Measurements from ENCODE around the gene ATP11B. TPM values are rescaled to one million over a fixed set of nuclear protein-coding genes. Genes with fewer than 3 reads are reported as not detected.

Gene ATP11B
- total and polyA plus RNA-seq, 2 experiments from 2014 or later, result 25.5 to 68.1 TPM

DNA sequence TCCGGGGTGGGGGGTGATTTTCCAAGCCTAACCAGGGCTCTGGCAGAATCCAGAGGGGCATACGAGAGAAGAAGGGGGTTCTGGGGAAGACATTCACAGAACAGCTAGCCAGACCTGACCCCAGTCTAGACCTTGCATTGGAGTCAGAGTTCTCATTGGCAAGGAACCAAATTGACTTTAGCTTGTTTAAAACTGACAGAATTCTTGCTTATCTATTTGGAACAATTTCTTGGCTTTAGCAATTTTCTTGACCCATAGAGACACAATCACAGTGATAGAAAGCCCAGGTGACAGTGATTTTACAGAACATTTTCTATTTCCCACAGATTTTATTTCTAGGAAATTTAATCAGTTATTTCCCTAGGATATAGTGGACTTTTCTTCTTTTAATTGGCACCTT is 23.6 kb upstream of the ATP11B start:
- H4K20me1 ChIP-seq (ENCODE audit: insufficient read depth), result no peaks in the 10 kb centered on the region
- no peaks in the 10 kb centered on the region for H3K4me1 ChIP-seq (ENCODE audit: insufficient read depth)
- H2AFZ ChIP-seq, result no peak overlapping the region
- in situ Hi-C loops (cut with MboI), result no loop called here
- H3K27ac ChIP-seq, result no peak overlapping the region
- TF ChIP-seq EZH2phosphoT487 (IDR thresholded peaks at IDR 0.05; ENCODE audit: insufficient read depth, low read depth), result no peak
- no peak for TF ChIP-seq EZH2 (IDR thresholded peaks at IDR 0.05; ENCODE audit: insufficient read depth, poor library complexity, severe bottlenecking)
- H3K9me2 ChIP-seq (ENCODE audit: insufficient read depth), result no peaks in the 10 kb centered on the region
- H3K36me3 ChIP-seq (ENCODE audit: low read depth), result no peaks in the 10 kb centered on the region
- H3F3A ChIP-seq (ENCODE audit: insufficient read depth), result no peaks in the 10 kb centered on the region
- 10 to 33% methylated on average over 2 of the region's 2 CpGs for WGBS, 2 experiments (ENCODE audit: low coverage in 1 of 2, low lambda C conversion rate in 2 of 2, missing lambda C conversion rate in 2 of 2)
- no peaks in the 10 kb centered on the region for H3K27me3 ChIP-seq (replicated peaks; ENCODE audit: insufficient read depth)
- no peak overlapping the region for H3K4me3 ChIP-seq
- no peaks in the 10 kb centered on the region for H3K9me3 ChIP-seq (ENCODE audit: low read depth)
- no peak overlapping the region for H3K4me2 ChIP-seq (ENCODE audit: unreplicated experiment)
- no peaks in the 10 kb centered on the region for H3K79me2 ChIP-seq (ENCODE audit: insufficient read depth)
- no peak overlapping the region for H3K9ac ChIP-seq
- no peak for DNase-seq

GRCh38 chr3:182782149-182782548 is 11.2 kb upstream of the ATP11B start:
- H3K79me2 ChIP-seq (ENCODE audit: insufficient read depth), result no peaks in the 10 kb centered on the region
- no peak overlapping the region for H3K4me2 ChIP-seq (ENCODE audit: unreplicated experiment)
- peaks cover 5% of the 10 kb centered on the region; the same call in 1 of the 2 replicates for H3K4me1 ChIP-seq (ENCODE audit: insufficient read depth)

DNA sequence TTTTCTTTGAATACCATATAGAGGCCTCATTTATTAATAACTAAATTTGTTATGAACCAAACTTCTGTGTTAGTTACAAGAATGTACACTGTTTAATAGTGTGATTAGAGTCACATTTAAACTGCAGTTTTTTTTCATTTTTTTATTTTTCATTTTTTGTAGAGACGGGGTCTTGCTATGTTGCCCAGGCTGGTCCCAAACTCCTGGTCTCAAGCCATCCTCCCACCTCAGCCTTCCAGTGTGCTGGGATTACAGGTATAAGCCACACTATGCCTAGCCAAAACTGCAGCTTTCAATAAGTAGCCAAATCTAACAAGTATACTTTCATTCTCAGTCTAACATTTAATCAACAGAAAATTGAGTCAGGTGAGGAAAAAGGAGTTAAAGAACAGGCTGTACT is 10.2 kb upstream of the ATP11B start:
- H3K27me3 ChIP-seq (replicated peaks; ENCODE audit: insufficient read depth), result no peaks in the 10 kb centered on the region
- no peak overlapping the region for H3K4me3 ChIP-seq
- peaks cover 11% of the 10 kb centered on the region for H3K4me1 ChIP-seq (ENCODE audit: insufficient read depth)
- no peaks in the 10 kb centered on the region for H4K20me1 ChIP-seq (ENCODE audit: insufficient read depth)
- WGBS, 2 experiments (ENCODE audit: low coverage in 1 of 2, low lambda C conversion rate in 2 of 2, missing lambda C conversion rate in 2 of 2), result 70 to 88% methylated on average over 1 of the region's 1 CpG
- H3K79me2 ChIP-seq (ENCODE audit: insufficient read depth), result no peaks in the 10 kb centered on the region
- H3K36me3 ChIP-seq (ENCODE audit: low read depth), result no peaks in the 10 kb centered on the region
- in situ Hi-C loops (cut with MboI), result no loop called here
- TF ChIP-seq EZH2phosphoT487 (IDR thresholded peaks at IDR 0.05; ENCODE audit: insufficient read depth, low read depth) (no peak), EZH2 (IDR thresholded peaks at IDR 0.05; ENCODE audit: insufficient read depth, poor library complexity, severe bottlenecking) (no peak)
- no peaks in the 10 kb centered on the region for H3F3A ChIP-seq (ENCODE audit: insufficient read depth)
- no peak overlapping the region for H3K4me2 ChIP-seq (ENCODE audit: unreplicated experiment)
- no peak for DNase-seq
- no peak overlapping the region for H3K9ac ChIP-seq
- H3K27ac ChIP-seq, result no peak overlapping the region
- no peak overlapping the region for H2AFZ ChIP-seq
- H3K9me2 ChIP-seq (ENCODE audit: insufficient read depth), result no peaks in the 10 kb centered on the region
- H3K9me3 ChIP-seq (ENCODE audit: low read depth), result no peaks in the 10 kb centered on the region

More at GRCh38 chr3:182782149-182782548, 11.2 kb upstream of the ATP11B start:
- Histone ChIP-seq H3K27me3 (replicated peaks; ENCODE audit: insufficient read depth) (no peaks in the 10 kb centered on the region), H3K9me2 (ENCODE audit: insufficient read depth) (no peaks in the 10 kb centered on the region), H3K4me3 (no peak overlapping the region), H3K27ac (no peak overlapping the region), H3F3A (ENCODE audit: insufficient read depth) (no peaks in the 10 kb centered on the region), H2AFZ (no peak overlapping the region), H3K9ac (no peak overlapping the region), H4K20me1 (ENCODE audit: insufficient read depth) (no peaks in the 10 kb centered on the region), H3K9me3 (ENCODE audit: low read depth) (no peaks in the 10 kb centered on the region), H3K36me3 (ENCODE audit: low read depth) (no peaks in the 10 kb centered on the region)
- WGBS, 2 experiments (ENCODE audit: low coverage in 1 of 2, low lambda C conversion rate in 2 of 2, missing lambda C conversion rate in 2 of 2), result 59 to 66% methylated on average over 1 of the region's 1 CpG
- no peak for DNase-seq
- in situ Hi-C loops (cut with MboI), result no loop called here
- TF ChIP-seq EZH2phosphoT487 (IDR thresholded peaks at IDR 0.05; ENCODE audit: insufficient read depth, low read depth) (no peak), EZH2 (IDR thresholded peaks at IDR 0.05; ENCODE audit: insufficient read depth, poor library complexity, severe bottlenecking) (no peak)

DNA sequence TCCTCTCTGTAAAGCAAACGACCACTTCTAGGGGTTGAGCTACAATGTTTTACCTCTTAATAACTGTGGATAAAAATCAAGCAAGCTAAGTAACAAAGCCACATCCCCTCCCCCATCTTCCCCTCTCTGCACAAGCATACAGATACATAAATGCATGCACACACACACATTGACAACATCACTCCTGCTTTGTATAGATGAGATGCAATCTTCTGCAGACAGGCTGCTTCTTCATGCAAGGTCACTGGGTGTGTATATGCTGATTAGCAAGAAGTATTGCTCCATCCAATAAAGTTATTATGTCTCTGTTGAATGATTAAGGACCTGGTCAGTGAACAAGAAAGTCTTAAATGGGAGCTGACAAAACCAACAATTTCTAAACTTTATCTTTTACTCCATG is 8.8 kb upstream of the ATP11B start:
- Histone ChIP-seq H3K4me2 (ENCODE audit: unreplicated experiment) (no peak overlapping the region), H3K9ac (no peak overlapping the region), H3K4me3 (no peak overlapping the region), H3K9me3 (ENCODE audit: low read depth) (no peaks in the 10 kb centered on the region), H3K36me3 (ENCODE audit: low read depth) (no peaks in the 10 kb centered on the region), H3K9me2 (ENCODE audit: insufficient read depth) (no peaks in the 10 kb centered on the region), H3K27ac (no peak overlapping the region), H4K20me1 (ENCODE audit: insufficient read depth) (no peaks in the 10 kb centered on the region), H3K79me2 (ENCODE audit: insufficient read depth) (no peaks in the 10 kb centered on the region), H3K4me1 (ENCODE audit: insufficient read depth) (peaks cover 16% of the 10 kb centered on the region), H2AFZ (no peak overlapping the region), H3K27me3 (replicated peaks; ENCODE audit: insufficient read depth) (no peaks in the 10 kb centered on the region), H3F3A (ENCODE audit: insufficient read depth) (0 out of 2 replicates have a peak, but pooled peaks cover under 1% of the 10 kb centered on the region)
- WGBS, 2 experiments (ENCODE audit: low coverage in 1 of 2, low lambda C conversion rate in 2 of 2, missing lambda C conversion rate in 2 of 2), result 6 to 7% methylated on average over 1 of the region's 1 CpG
- no peak for DNase-seq
- no peak for TF ChIP-seq EZH2phosphoT487 (IDR thresholded peaks at IDR 0.05; ENCODE audit: insufficient read depth, low read depth)
- no peak for TF ChIP-seq EZH2 (IDR thresholded peaks at IDR 0.05; ENCODE audit: insufficient read depth, poor library complexity, severe bottlenecking)
- in situ Hi-C loops (cut with MboI), result no loop called here

GRCh38 chr3:182785142-182785541 is 8.2 kb upstream of the ATP11B start:
- WGBS, 2 experiments (ENCODE audit: low coverage in 1 of 2, low lambda C conversion rate in 2 of 2, missing lambda C conversion rate in 2 of 2), result 60 to 65% methylated on average over 3 of the region's 3 CpGs
- Histone ChIP-seq H3K9me2 (ENCODE audit: insufficient read depth) (no peaks in the 10 kb centered on the region), H3K27me3 (replicated peaks; ENCODE audit: insufficient read depth) (no peaks in the 10 kb centered on the region), H3K4me3 (no peak overlapping the region), H3K9me3 (ENCODE audit: low read depth) (no peaks in the 10 kb centered on the region), H2AFZ (no peak overlapping the region), H3K4me1 (ENCODE audit: insufficient read depth) (peaks cover 16% of the 10 kb centered on the region), H3F3A (ENCODE audit: insufficient read depth) (0 out of 2 replicates have a peak, but pooled peaks cover 6% of the 10 kb centered on the region), H3K9ac (no peak overlapping the region), H3K27ac (no peak overlapping the region), H4K20me1 (ENCODE audit: insufficient read depth) (no peaks in the 10 kb centered on the region), H3K4me2 (ENCODE audit: unreplicated experiment) (no peak overlapping the region), H3K79me2 (ENCODE audit: insufficient read depth) (no peaks in the 10 kb centered on the region), H3K36me3 (ENCODE audit: low read depth) (no peaks in the 10 kb centered on the region)
- in situ Hi-C loops (cut with MboI), result no loop called here
- DNase-seq, result no peak
- no peak for TF ChIP-seq EZH2 (IDR thresholded peaks at IDR 0.05; ENCODE audit: insufficient read depth, poor library complexity, severe bottlenecking)
- no peak for TF ChIP-seq EZH2phosphoT487 (IDR thresholded peaks at IDR 0.05; ENCODE audit: insufficient read depth, low read depth)

Data from GM23248 (cell line).